Measurements from ENCODE around the gene CCBE1.

Gene CCBE1

GRCh38 chr18:59663096-59663495, 34.1 kb downstream of the CCBE1 start:
- DNase-seq (ENCODE audit: extremely low spot score) = no peak
- no peak for TF ChIP-seq CTCF (IDR thresholded peaks at IDR 0.05; ENCODE audit: control extremely low read depth, extremely low read depth, low read depth, missing control alignments)
- POLR2A ChIA-PET = no interaction called here
- CTCF ChIA-PET = interaction anchor here (1.4 kb wide), 1 partner anchor 22 kb away, joined by 3 read pairs; no protein-coding TSS in a partner anchor

- ChIA-PET POLR2A (no interaction called here), CTCF (interaction anchor here (0.8 kb wide), 1 partner anchor 17 kb away, joined by 3 read pairs; no protein-coding TSS in a partner anchor)
- TF ChIP-seq CTCF (IDR thresholded peaks at IDR 0.05; ENCODE audit: control extremely low read depth, extremely low read depth, low read depth, missing control alignments) = no peak
- DNase-seq (ENCODE audit: extremely low spot score) = no peak
Observed at GRCh38 chr18:59661891-59662701, 35.1 kb downstream of the CCBE1 start.

- TF ChIP-seq CTCF (IDR thresholded peaks at IDR 0.05; ENCODE audit: control extremely low read depth, extremely low read depth, low read depth, missing control alignments) = no peak
- DNase-seq (ENCODE audit: extremely low spot score) = no peak
- ChIA-PET CTCF (no interaction called here), POLR2A (no interaction called here)
Observed at GRCh38 chr18:59660786-59661743, 36.2 kb downstream of the CCBE1 start.

DNA sequence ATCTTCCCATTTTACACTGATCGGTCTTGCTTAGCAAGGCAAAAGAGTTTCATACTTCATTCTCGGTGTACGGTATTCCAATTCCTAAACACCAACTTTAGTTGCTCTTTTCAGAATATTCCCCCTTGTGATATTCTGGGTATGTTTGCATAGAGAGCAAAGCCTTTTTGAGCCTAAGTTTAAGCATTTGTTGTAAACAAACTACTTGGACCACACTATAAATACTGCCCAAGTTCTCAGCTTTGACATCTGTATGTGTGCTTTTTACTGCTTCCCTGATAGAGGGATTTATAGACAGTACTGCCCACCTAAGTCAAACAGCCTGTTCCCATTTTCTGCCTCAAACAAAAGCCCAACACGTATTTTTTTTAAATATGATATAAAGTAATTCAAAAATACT, 36.9 kb downstream of the CCBE1 start:
- CTCF ChIA-PET = interaction anchor here (0.9 to 1.4 kb wide), 2 partner anchors 11 to 163 kb away, joined by 3 to 4 read pairs; no protein-coding TSS in a partner anchor
- TF ChIP-seq CTCF (IDR thresholded peaks at IDR 0.05; ENCODE audit: control extremely low read depth, extremely low read depth, low read depth, missing control alignments) = no peak
- no peak for DNase-seq (ENCODE audit: extremely low spot score)
- POLR2A ChIA-PET = no interaction called here

GRCh38 chr18:59659508-59660170, 37.6 kb downstream of the CCBE1 start:
- ChIA-PET POLR2A (no interaction called here), CTCF (interaction anchor here (0.9 to 1.4 kb wide), 4 partner anchors 9 to 164 kb away, joined by 3 to 4 read pairs (median 3); partner anchors contain the start of gene CCBE1)
- no peak for DNase-seq (ENCODE audit: extremely low spot score)
- no peak for TF ChIP-seq CTCF (IDR thresholded peaks at IDR 0.05; ENCODE audit: control extremely low read depth, extremely low read depth, low read depth, missing control alignments)

DNA sequence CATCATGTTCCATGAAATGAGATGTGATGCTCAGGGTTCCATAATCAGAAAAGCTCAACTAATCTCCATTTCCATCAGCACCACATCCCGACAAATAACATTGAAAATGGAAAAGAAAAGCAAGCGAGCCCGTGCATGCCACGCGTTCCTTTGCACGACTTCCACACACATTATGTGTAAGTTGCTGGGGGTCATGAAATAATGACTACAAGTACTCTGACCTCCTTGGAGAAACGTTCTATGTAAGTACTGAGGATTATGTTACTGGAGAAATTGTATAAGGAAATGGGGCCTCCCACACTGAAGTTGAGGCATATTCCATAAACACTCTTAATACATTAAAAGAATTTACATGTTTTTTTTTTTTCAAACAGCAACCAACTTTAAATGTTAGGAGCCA, 38.3 kb downstream of the CCBE1 start:
- POLR2A ChIA-PET = no interaction called here
- TF ChIP-seq CTCF (IDR thresholded peaks at IDR 0.05; ENCODE audit: control extremely low read depth, extremely low read depth, low read depth, missing control alignments) = no peak
- CTCF ChIA-PET = interaction anchor here (0.9 to 1.4 kb wide), 3 partner anchors 8 to 164 kb away, joined by 3 to 4 read pairs (median 3); partner anchors contain the start of gene CCBE1
- no peak for DNase-seq (ENCODE audit: extremely low spot score)

All from GM10248 (cell line).